Stimulated activated CD8-positive, alpha-beta memory T cell treated with anti-CD3 and anti-CD28 coated beads, Interleukin-12 subunit alpha, Interleukin-12 subunit beta, amount 100 ng/mL, for 1 hour (primary cell): Measurements from ENCODE around the gene GALNT18.

ENCODE experiments used
- DNase-seq: peaks from one replicate; pipeline ENCODE4 v3.0.0-alpha.2; 2020; ENCODE audit warnings: low read depth

The GALNT18 gene

DNA sequence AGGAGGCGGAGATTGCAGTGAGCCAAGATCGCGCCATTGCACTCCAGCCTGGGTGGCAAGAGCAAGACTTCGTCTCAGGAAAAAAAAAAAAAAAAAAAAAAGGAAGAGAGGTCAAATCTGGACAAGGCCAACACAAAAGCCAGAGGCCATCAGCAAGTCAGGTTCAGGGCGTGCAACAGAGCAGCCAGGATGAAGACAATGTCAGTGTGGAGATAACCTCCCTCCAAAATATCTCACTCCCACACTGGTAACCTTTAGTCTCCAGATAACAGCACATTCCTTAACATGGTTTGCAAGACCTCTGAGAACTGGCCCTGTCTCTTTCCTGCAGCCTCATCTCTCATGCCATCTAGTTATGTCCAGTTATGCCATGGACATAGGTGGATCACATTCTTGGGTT is 273.5 kb downstream of the GALNT18 start:
- DNase-seq, result no peak

DNA sequence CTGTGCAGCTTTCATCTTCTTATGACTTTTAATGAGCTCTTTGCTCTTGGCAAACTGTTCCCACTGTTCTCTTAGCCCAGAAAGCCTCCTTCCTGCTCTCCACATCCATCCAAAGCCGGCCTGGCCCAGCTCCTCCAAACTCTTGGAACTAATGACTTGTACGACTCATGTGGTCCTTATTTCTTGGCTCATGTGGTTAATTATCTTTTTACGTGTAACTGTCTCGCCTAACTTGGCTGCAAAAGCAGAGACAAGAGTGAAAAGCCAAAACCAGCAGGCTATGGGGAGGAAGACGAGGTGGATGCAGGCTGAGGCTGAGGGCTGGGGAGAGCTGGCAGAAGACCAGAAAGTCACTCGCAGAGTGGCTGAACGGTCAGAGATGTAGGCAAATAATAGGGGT is 274.2 kb downstream of the GALNT18 start:
- DNase-seq, result no peak

- no peak for DNase-seq
These were observed 275.5 kb downstream of the GALNT18 start for GRCh38 chr11:11346303-11346702.

DNA sequence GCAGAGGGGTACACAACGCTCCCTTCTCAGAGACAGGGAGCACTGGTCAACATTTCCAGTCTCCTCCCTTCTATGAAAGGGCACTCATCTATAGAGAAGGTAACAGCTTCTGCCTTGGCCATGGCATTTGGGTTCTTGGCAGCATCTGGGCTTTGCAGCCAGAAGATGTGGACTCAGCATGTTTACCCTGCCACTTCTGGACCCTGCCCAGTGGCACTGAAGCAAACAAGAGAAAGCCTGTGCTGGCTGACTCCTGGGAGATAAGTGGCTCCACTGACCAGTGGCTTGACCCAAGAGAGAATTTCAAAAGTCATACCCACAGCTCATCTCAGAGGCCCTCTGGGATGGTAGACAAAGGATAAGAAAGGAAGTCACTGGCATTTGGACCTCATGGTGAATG is 276.7 kb downstream of the GALNT18 start:
- no peak for DNase-seq

DNA sequence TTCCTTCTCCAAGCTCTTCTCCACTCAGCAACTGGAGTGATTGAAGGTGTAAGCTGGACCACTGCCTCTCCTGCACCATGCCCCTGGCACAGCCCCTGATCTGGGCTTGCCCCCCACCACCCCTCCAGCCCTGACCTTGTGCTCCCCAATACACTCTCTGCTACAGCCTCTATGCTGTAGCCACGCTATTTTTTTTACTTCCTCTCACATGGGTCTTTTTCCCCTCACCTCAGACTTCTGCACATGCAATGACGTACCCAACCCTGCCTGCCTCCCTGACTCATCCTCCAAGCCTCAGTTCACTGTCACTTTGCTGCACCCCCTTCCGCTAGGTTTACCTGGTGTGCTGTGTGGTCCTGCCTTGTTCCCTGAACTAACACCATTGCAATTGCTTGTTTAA is 277.8 kb downstream of the GALNT18 start:
- no peak for DNase-seq

DNA sequence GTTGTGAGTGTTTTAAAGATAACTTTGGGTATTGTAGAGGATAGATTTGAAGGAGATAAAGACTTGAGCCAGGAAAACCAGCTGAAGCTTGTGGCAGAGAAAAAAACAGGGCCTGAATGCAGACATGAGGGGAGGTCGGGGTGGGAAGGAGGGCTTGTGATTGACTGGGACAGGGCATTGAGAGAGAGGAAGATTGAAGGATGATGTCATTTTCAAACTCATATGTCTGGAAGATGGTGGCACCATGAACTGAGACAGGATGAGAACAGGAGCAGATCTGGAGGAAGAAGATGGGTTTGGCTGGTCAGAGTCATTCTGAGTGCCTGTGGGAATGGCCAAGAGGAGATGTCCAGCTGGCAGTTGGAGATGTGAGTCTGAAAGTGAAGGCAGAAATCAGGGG is 283.5 kb downstream of the GALNT18 start:
- DNase-seq, result no peak

- no peak for DNase-seq
These were observed 285.1 kb downstream of the GALNT18 start for GRCh38 chr11:11336664-11337063.

- no peak for DNase-seq
These were observed 286.8 kb downstream of the GALNT18 start for GRCh38 chr11:11335043-11335442.

DNA sequence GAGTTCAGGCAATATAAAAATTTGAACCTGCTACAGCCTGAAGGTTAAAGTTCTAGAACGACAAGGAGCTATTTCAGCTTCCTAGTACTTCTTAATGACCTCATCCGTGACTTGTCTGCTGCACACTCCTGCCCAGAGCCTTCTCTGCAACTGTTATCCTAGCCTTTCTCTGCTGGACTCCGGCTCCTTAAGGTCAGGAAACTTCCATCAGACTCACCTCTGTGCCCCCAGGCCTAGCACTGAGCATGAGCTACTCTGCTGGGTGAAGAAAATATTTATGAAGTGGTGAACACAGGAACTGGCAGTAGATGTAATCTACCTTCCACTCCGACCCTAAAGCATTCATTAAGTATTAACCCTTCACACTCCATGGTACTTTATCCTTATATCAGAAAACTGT is 287.2 kb downstream of the GALNT18 start:
- DNase-seq, result no peak

DNA sequence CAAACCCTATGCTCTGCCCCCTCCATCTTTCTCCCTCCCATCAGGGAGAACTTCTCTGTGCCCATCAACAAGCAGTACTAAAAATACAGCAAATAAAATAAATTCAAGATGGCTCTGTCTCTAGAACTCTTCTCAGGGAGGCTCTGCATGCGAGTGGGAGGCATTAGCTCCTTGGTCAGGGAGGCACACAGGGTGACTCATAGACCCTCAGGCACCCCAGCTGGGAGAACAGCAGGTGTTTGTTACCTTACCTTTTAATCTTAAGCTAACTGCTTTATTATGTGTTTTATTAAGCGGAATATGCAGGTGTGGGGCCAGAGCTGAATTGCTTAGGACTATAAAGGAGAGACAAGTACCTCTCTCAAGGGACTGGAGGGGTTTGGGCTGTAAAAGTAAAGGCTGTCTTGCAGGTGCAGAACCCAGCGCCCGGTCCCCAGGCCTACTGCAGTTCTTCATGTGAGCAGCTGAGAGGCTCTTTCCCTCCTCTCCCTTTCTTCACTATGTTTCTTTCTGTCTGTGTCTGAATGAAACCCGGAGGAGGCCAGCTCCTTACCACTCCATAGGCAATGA is 289.6 kb downstream of the GALNT18 start:
- no peak for DNase-seq

- DNase-seq, result no peak
These were observed 292.6 kb downstream of the GALNT18 start for GRCh38 chr11:11329062-11329806.

DNA sequence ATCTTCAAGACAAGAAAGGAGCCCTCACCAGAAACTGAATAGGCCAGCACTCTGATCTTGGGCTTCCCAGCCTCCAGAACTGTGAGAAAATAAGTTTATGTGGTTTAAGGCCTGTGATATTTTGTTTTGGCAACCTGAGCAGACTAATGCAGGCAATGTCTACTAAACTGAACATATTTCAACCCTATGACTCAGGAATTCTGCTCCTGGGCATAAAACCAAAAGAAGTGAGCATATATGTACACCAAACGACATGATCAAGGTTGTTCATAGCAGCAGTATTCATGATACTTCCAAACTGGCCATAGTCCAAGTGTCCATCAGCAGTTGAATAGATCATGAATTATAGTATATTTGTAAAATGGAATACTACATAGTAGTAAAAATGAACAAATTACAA is 297.7 kb downstream of the GALNT18 start:
- no peak for DNase-seq

- DNase-seq, result no peak
These were observed 299.7 kb downstream of the GALNT18 start for GRCh38 chr11:11322101-11322500.

DNA sequence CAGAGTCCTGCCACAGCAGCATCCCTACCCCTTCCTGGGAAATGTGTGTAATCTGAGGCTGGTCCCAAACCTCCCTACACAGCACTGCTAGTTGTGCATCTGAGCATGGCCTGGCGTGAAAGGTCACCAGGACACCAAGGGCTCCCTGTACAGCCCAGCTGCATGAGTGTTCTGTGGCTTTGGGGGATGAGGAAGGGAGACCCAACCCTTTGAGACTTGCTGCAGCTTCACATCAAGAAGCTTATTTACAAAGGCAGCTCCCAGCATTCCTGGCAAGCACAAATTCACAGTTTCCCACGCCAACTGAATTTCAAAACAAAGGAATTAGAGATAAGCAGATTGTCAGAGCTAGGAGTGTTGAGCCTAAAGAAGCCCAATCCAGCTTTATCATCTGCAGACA is 301.0 kb downstream of the GALNT18 start:
- no peak for DNase-seq

GRCh38 chr11:11318961-11319360 is 302.8 kb downstream of the GALNT18 start:
- no peak for DNase-seq

DNA sequence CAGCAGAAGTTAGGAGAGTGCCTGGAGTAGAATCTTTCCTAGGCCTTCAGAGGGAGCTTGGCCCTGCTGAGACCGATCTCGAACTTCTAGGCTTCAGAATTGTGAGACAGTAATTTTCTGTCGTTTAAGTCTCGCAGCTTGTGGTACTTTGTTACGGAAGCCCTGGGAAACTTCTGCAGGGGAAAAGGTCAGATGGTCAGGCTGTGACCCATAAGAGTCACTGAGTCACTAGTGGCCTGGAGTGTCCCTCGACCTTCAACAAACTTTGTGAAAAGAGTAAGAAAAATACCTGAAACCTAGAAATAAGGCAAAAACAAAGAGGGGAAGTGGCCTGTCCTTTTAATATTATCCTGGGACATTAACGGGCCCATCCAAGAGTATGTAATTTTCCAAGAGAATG is 303.3 kb downstream of the GALNT18 start:
- DNase-seq, result no peak

- DNase-seq, result no peak
These were observed 305.1 kb downstream of the GALNT18 start for GRCh38 chr11:11316651-11317230.

- DNase-seq, result no peak
These were observed 307.7 kb downstream of the GALNT18 start for GRCh38 chr11:11313902-11314692.

GRCh38 chr11:11313426-11313825 is 308.4 kb downstream of the GALNT18 start:
- no peak for DNase-seq

DNA sequence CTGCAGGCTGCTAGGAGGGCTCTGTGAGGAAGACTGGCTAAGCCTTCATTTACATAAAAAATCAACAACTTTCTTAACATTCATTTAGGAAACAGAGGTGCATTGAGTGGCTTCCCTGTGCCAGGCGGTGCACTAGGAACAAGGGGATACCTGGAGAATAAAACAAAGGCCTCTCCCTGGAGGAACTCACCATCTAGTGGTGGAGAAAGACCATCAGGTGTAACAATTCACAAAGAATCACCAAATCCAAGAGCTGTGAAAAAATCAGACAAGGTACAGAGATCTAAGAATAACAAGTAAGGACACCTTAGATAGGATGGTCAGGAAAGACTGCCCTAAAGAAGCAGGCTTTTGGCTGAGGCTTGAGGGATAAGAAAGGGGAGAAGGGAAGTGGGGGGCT is 309.1 kb downstream of the GALNT18 start:
- no peak for DNase-seq

- no peak for DNase-seq
These were observed 310.6 kb downstream of the GALNT18 start for GRCh38 chr11:11311169-11311568.

- no peak for DNase-seq
These were observed 311.9 kb downstream of the GALNT18 start for GRCh38 chr11:11309906-11310305.

DNA sequence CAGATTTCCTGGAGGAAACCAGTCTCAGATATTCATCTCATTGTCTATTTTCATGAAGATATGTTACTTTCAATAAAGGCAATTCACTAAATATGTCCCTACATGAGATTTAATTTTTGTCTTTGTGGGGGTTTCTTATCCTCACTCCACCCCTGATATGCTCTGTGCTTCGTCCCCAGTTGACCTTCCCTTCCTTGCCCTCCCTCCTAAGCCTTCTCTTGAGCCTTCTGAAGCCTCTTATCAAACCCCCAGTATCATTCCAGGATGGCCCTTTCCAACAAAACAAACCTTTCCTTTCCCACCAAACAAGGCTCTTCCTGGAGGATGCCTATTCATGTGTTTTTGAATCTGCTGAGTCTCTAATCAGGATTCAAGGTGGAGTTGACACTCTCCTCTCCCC is 313.6 kb downstream of the GALNT18 start:
- no peak for DNase-seq
